GM23338 (cell line): Measurements from ENCODE around the gene PPM1H. TPM values are rescaled to one million over a fixed set of nuclear protein-coding genes. Genes with fewer than 3 reads are reported as not detected.
A peak's percentile ranks its signal among the peaks of the same experiment; 100 is the strongest.

Experiments
- ATAC-seq: fragments of 200-7000 bp; cut with Tn5 transposase; 3 replicates; pipeline ENCODE4 v1.9.1; 2020
- DNase-seq: peaks from one replicate; pipeline ENCODE4 v3.0.0-alpha.2; 2015; ENCODE audit warnings: low spot score
- H2AFZ ChIP-seq: fragments of 200-600 bp; sonication (generic); 2 replicates; pipeline ENCODE4 v1.8.0; 2016; ENCODE audit warnings: antibody characterized with exemption, mild to moderate bottlenecking, moderate library complexity
- H3F3A ChIP-seq: fragments of 200-600 bp; sonication (generic); replicated peaks from 2 replicates; pipeline ENCODE4 v1.8.0; 2017; ENCODE audit warnings: antibody characterized with exemption, mixed run types, low read depth
- H3K27ac ChIP-seq: fragments of 200-600 bp; sonication (generic); 2 replicates; pipeline ENCODE4 v1.6.1; 2016; ENCODE audit warnings: low read depth
- H3K27me3 ChIP-seq: fragments of 200-600 bp; sonication (generic); 2 replicates; pipeline ENCODE4 v1.8.0; 2016; ENCODE audit warnings: mild to moderate bottlenecking, mixed run types, moderate library complexity; ENCODE audit not compliant: insufficient read depth
- H3K36me3 ChIP-seq: fragments of 200-600 bp; sonication (generic); 2 replicates; pipeline ENCODE4 v1.8.0; 2016; ENCODE audit warnings: mild to moderate bottlenecking; ENCODE audit not compliant: insufficient read depth
- H3K4me1 ChIP-seq: fragments of 200-600 bp; sonication (generic); 2 replicates; pipeline ENCODE4 v1.8.0; 2016; ENCODE audit warnings: mild to moderate bottlenecking, moderate library complexity; ENCODE audit not compliant: insufficient read depth
- H3K4me2 ChIP-seq: fragments of 200-600 bp; sonication (generic); 2 replicates; pipeline ENCODE4 v1.7.1; 2017; ENCODE audit warnings: mixed run types
- H3K4me3 ChIP-seq: fragments of 200-600 bp; sonication (generic); 2 replicates; pipeline ENCODE4 v1.6.1; 2016; ENCODE audit warnings: mixed run types
- H3K79me2 ChIP-seq: fragments of 200-600 bp; sonication (generic); replicated peaks from 2 replicates; pipeline ENCODE4 v1.8.0; 2017; ENCODE audit warnings: mild to moderate bottlenecking; ENCODE audit not compliant: insufficient read depth
- H3K9me2 ChIP-seq: fragments of 200-600 bp; sonication (generic); 2 replicates; pipeline ENCODE4 v1.8.0; 2017; ENCODE audit not compliant: insufficient read depth
- H4K20me1 ChIP-seq: fragments of 200-600 bp; sonication (generic); replicated peaks from 2 replicates; pipeline ENCODE4 v1.8.0; 2017; ENCODE audit warnings: mild to moderate bottlenecking; ENCODE audit not compliant: insufficient read depth
- H3K27ac Mint-ChIP-seq: 2 replicates; pipeline ENCODE4 v1.8.0; 2020; ENCODE audit warnings: inconsistent platforms, mild to moderate bottlenecking, moderate library complexity, mixed read lengths
- H3K27me3 Mint-ChIP-seq: 3 replicates; pipeline ENCODE4 v1.8.0; 2022; ENCODE audit warnings: low read depth, mild to moderate bottlenecking, moderate library complexity, mixed read lengths, inconsistent platforms; ENCODE audit not compliant: insufficient read depth, poor library complexity
- H3K36me3 Mint-ChIP-seq: 3 replicates; pipeline ENCODE4 v1.8.0; 2021; ENCODE audit warnings: low read depth, mild to moderate bottlenecking, inconsistent platforms, moderate library complexity, mixed read lengths
- H3K4me1 Mint-ChIP-seq: 3 replicates; pipeline ENCODE4 v1.8.0; 2020; ENCODE audit warnings: mild to moderate bottlenecking, inconsistent platforms, mixed read lengths
- H3K4me3 Mint-ChIP-seq: 3 replicates; pipeline ENCODE4 v1.8.0; 2021; ENCODE audit warnings: moderate library complexity, mild to moderate bottlenecking, inconsistent platforms, mixed read lengths
- H3K9me3 Mint-ChIP-seq: 3 replicates; pipeline ENCODE4 v1.8.0; 2020; ENCODE audit warnings: moderate library complexity, mild to moderate bottlenecking, inconsistent platforms, mixed read lengths
- CREB1 ChIP-seq: fragments of 250-450 bp; sonication (Bioruptor Pico); IDR thresholded peaks from 2 replicates; pipeline ENCODE4 v1.5.0; 2020; ENCODE audit warnings: low read depth, mild to moderate bottlenecking, moderate library complexity
- CTCF ChIP-seq, 2 experiments: fragments of 200-600 bp in 1 of 2; sonication (generic) in 1 of 2; conservative IDR thresholded peaks; 2 replicates each; pipeline versions ENCODE4 v1.5.1 to v1.6.1; 2016 to 2017; ENCODE audit warnings: antibody characterized with exemption in 2 of 2, low read depth in 2 of 2, mild to moderate bottlenecking in 2 of 2, moderate library complexity in 1 of 2
- EZH2 ChIP-seq: fragments of 200-600 bp; sonication (generic); IDR thresholded peaks from one replicate; pipeline ENCODE4 v1.8.0; 2017; ENCODE audit warnings: antibody characterized with exemption, mild to moderate bottlenecking, low read depth; ENCODE audit not compliant: unreplicated experiment
- EZH2phosphoT487 ChIP-seq: fragments of 200-600 bp; sonication (generic); IDR thresholded peaks from one replicate; pipeline ENCODE4 v1.8.1; 2018; ENCODE audit warnings: antibody characterized with exemption; ENCODE audit not compliant: unreplicated experiment
- NANOG ChIP-seq: IDR thresholded peaks from 2 replicates; pipeline ENCODE4 v1.6.1; 2016; ENCODE audit warnings: antibody characterized with exemption, borderline replicate concordance
- POLR2AphosphoS5 ChIP-seq: IDR thresholded peaks from 2 replicates; pipeline ENCODE4 v1.6.1; 2016; ENCODE audit warnings: antibody characterized with exemption, low read depth
- STAT1 ChIP-seq: IDR thresholded peaks from one replicate; pipeline ENCODE4 v1.6.1; 2016; ENCODE audit warnings: antibody characterized with exemption; ENCODE audit not compliant: unreplicated experiment
- ZNF114 ChIP-seq: fragments of 250-450 bp; sonication (Bioruptor Pico); IDR thresholded peaks from 2 replicates; pipeline ENCODE4 v1.5.0; 2020; ENCODE audit warnings: mild to moderate bottlenecking, moderate library complexity
- long read RNA-seq: library from polyadenylated mRNA; unstranded; transcript quantifications from one replicate; pipeline ENCODE4 v2.0.0, GENCODE V29; 2020; ENCODE audit not compliant: unreplicated experiment
- polyA plus RNA-seq: library from polyadenylated mRNA; unstranded; fragments of >200 nt; fragmentation: Nextera tagmentation; extraction: Ambion mirVana; gene quantifications from 2 replicates; pipeline ENCODE4 v1.2.1, GENCODE V29; 2016
- total RNA-seq: library from RNA; depleted of rRNA; stranded (reverse); fragments of >200 nt; shearing (Covaris generic); gene quantifications from 2 replicates; pipeline ENCODE4 v1.2.3, GENCODE V29; 2014; rRNA removed
- TF ChIP-seq, protein P1 (sequence below): fragments of 250-450 bp; sonication (Bioruptor Pico); IDR thresholded peaks from 2 replicates; pipeline ENCODE4 v1.5.0; 2020; ENCODE audit warnings: mild to moderate bottlenecking, moderate library complexity

PPM1H gene
- total RNA-seq: 41.2 and 41.3 TPM in 2 replicates
- 11.3 and 11.4 TPM in 2 replicates for polyA plus RNA-seq
- long read RNA-seq, full-length matches to known transcripts: 1 of 7 reads
- long read RNA-seq, partial matches to known transcripts: 2 of 7 reads
- long read RNA-seq, other reads (novel, unspliced or antisense): 4 of 7 reads

DNA sequence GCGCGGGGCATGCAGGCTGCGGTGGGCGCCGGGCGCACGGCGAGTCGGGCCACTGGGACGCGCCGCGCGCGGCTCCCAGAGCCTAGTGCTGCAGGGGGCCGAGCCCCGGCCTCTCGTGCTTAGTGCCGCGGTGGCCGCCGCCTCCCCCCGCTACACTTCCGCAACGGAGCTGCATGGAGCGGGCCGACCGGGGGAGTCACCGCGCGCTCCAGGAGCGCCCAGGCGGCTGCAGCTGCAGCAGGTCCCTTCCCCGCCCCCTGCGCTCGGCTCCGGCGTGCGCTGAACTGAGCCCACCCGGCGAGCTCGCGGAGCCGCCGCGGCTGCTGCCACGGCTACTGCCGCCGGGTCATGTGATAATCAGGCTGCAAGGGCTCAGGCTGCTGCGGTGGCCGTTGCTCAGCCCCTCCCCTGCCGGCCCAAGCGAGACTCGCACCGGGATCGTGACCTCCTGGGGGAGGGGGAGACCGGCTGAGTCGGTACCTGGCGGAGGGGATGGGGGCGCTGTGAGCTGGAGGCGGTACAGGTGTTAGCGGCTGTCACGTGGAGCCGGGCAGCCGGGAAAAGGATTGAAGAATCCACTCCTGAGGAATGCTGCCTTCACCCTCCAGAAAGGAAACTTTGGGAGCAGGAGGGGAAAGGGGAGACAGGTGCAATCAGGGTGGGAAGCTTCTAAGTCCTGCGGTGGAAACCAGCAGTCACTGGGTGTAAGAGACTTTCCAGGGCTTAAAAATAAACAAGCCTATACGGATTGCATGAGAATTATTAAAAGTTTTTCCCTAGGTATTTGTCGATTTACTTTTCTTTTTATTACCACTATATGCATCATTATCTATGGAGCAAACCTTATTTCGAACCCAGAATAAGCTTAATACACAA is at the start of gene PPM1H:
TSS of gene PPM1H (minus strand) at position 352 of the 876 bp plus-strand sequence. CDS start 414 bp downstream, outside the sequence.
- H3K4me3 Mint-ChIP-seq: peak within 1 kb of the TSS; percentile 97
- H3K27me3 Mint-ChIP-seq: peaks cover 10% of the 10 kb centered on the region
- H3K9me3 Mint-ChIP-seq: no peaks in the 10 kb centered on the region
- H3K27ac Mint-ChIP-seq: peak within 1 kb of the TSS; percentile 81
- H4K20me1 ChIP-seq: no peaks in the 10 kb centered on the region
- no peaks in the 10 kb centered on the region for H3F3A ChIP-seq
- H3K27me3 ChIP-seq: no peaks in the 10 kb centered on the region
- peak within 1 kb of the TSS; percentile 95 for H3K4me2 ChIP-seq
- H3K27ac ChIP-seq: peak within 1 kb of the TSS; percentile 81
- peaks cover 44% of the 10 kb centered on the region for H3K4me1 ChIP-seq
- H3K4me3 ChIP-seq: peak within 1 kb of the TSS; percentile 83
- H3K9me2 ChIP-seq: no peaks in the 10 kb centered on the region
- peaks cover 40% of the 10 kb centered on the region for H3K4me1 Mint-ChIP-seq
- peak within 1 kb of the TSS; percentile 23; the same call in 1 of the 2 replicates for H2AFZ ChIP-seq
- H3K36me3 Mint-ChIP-seq: no peaks in the 10 kb centered on the region
- peak; percentile 92 for TF ChIP-seq POLR2AphosphoS5
- no peak for TF ChIP-seq STAT1
- TF ChIP-seq EZH2phosphoT487: no peak
- no peak for TF ChIP-seq ZNF114
- TF ChIP-seq EZH2: no peak
- no peak for TF ChIP-seq NANOG
- TF ChIP-seq CREB1 (CRISPR knock-in tag): peak; percentile 62
- peak; percentile 72 to 81 for TF ChIP-seq CTCF (conservative IDR thresholded peaks at IDR 0.05; ENCODE audit: low read depth in 2 of 2)
- TF ChIP-seq, protein P1, sequence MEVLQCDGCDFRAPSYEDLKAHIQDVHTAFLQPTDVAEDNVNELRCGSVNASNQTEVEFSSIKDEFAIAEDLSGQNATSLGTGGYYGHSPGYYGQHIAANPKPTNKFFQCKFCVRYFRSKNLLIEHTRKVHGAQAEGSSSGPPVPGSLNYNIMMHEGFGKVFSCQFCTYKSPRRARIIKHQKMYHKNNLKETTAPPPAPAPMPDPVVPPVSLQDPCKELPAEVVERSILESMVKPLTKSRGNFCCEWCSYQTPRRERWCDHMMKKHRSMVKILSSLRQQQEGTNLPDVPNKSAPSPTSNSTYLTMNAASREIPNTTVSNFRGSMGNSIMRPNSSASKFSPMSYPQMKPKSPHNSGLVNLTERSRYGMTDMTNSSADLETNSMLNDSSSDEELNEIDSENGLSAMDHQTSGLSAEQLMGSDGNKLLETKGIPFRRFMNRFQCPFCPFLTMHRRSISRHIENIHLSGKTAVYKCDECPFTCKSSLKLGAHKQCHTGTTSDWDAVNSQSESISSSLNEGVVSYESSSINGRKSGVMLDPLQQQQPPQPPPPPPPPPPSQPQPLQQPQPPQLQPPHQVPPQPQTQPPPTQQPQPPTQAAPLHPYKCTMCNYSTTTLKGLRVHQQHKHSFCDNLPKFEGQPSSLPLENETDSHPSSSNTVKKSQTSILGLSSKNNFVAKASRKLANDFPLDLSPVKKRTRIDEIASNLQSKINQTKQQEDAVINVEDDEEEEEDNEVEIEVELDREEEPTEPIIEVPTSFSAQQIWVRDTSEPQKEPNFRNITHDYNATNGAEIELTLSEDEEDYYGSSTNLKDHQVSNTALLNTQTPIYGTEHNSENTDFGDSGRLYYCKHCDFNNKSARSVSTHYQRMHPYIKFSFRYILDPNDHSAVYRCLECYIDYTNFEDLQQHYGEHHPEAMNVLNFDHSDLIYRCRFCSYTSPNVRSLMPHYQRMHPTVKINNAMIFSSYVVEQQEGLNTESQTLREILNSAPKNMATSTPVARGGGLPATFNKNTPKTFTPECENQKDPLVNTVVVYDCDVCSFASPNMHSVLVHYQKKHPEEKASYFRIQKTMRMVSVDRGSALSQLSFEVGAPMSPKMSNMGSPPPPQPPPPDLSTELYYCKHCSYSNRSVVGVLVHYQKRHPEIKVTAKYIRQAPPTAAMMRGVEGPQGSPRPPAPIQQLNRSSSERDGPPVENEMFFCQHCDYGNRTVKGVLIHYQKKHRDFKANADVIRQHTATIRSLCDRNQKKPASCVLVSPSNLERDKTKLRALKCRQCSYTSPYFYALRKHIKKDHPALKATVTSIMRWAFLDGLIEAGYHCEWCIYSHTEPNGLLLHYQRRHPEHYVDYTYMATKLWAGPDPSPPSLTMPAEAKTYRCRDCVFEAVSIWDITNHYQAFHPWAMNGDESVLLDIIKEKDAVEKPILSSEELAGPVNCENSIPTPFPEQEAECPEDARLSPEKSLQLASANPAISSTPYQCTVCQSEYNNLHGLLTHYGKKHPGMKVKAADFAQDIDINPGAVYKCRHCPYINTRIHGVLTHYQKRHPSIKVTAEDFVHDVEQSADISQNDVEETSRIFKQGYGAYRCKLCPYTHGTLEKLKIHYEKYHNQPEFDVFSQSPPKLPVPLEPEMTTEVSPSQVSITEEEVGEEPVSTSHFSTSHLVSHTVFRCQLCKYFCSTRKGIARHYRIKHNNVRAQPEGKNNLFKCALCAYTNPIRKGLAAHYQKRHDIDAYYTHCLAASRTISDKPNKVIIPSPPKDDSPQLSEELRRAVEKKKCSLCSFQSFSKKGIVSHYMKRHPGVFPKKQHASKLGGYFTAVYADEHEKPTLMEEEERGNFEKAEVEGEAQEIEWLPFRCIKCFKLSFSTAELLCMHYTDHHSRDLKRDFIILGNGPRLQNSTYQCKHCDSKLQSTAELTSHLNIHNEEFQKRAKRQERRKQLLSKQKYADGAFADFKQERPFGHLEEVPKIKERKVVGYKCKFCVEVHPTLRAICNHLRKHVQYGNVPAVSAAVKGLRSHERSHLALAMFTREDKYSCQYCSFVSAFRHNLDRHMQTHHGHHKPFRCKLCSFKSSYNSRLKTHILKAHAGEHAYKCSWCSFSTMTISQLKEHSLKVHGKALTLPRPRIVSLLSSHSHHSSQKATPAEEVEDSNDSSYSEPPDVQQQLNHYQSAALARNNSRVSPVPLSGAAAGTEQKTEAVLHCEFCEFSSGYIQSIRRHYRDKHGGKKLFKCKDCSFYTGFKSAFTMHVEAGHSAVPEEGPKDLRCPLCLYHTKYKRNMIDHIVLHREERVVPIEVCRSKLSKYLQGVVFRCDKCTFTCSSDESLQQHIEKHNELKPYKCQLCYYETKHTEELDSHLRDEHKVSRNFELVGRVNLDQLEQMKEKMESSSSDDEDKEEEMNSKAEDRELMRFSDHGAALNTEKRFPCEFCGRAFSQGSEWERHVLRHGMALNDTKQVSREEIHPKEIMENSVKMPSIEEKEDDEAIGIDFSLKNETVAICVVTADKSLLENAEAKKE (CRISPR knock-in tag): no peak
- DNase-seq (peak; percentile 98), ATAC-seq (peak; percentile 83)
- peaks cover 36% of the 10 kb centered on the region for H3K79me2 ChIP-seq
- H3K36me3 ChIP-seq: no peaks in the 10 kb centered on the region
